ELR (cell line): ENCODE data around the gene CTDP1.
A peak's percentile ranks its signal among the peaks of the same experiment; 100 is the strongest.

Experiments
- DNase-seq: peaks from one replicate; pipeline ENCODE4 v3.0.0-alpha.2; 2015; ENCODE audit warnings: low read depth

Gene CTDP1

DNA sequence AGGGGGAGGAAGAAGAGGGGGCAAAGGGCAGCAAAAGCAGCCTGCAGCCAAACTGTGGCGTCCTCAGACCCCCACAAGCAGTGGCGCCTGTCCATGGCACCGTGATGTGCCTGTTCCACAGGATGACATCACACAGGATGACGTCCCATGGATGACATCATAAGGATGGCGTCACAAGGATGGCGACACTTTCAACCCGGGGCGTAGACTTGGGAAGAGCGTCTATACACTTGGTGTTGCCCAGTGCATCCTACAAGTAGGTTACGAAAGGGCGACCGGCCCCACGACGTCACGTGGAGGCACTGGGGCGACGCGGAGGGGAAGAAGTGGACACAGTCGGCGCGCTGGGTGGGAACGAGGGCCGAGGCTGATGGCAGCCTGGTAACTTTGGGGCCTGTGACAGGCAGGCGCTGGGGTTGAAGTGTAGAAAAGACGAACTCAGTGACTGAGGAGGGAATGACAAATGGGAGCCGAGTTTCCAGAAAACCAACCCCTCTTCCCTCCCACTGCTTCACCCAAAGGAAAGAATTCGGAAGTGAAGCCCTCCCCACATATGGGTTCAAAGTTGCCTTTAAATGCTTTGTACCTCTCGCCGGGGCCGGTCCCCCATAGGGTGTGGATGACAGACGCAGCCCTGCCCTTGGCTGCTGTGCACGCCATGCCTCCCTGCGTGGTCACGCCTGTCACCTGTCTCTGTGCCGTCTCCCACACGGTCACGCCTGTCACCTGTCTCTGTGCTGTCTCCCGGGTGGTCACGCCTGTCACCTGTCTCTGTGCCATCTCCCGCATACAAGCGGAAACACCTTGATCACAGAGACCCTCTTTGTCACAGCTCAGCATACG, 104.7 kb downstream of the CTDP1 start:
- DNase-seq, result no peak

DNA sequence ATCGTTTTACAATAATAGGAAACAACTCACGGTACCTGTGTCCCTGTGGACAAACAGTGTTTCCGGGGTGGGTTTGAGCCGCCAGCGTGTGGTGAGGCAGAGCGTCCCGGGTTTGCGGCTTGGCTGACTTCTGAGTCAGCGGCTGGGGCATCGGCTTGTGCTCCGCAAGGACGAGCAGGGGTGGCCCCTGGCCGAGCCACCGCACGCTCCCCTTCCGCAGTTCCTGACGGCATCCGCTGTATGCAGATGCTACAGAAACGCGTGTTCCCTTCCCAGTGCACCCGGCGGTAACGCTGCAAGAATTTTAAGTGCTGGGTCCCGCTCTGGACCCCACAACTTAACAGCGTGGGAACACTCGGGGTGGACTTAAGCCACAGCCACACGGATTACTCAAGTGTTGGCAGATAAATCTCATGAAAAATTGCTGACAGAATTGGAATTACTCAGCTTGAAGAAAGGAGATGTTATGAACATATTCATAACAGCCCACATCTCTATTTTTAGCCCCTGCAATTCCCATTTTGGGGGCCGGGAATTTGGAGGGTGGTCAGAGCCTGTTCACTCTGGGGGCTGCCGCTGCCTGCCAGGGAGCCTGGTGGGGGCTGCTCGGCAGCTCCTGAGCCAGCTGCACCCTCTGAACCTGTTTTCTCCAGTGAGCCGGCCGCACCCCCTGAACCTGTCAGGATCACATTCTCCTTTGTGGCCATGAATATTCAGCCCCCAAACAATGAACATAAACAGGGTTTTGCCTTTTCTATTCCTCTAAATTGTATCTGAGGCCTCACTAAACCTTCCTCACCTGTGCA, 105.6 kb downstream of the CTDP1 start:
- no peak for DNase-seq

DNA sequence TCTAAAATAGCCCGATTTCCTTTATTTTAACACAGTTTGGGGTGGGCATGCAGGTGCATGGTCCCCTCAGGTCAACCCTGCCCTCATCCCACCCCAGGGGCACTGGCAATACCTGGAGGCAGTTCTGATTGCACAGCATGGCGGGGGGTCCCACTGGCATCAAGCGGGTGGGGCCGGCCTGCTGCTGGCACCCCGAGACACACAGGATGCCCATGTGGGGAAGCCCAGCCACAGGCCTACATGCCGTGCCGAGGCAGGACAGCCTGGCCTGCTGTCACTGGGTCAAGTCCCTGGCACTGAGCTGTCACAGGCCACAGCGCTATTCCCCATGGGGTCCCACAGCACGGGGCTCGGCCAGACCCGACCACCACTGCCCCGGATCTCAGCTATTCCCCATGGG, 106.2 kb downstream of the CTDP1 start:
- DNase-seq, result no peak

DNA sequence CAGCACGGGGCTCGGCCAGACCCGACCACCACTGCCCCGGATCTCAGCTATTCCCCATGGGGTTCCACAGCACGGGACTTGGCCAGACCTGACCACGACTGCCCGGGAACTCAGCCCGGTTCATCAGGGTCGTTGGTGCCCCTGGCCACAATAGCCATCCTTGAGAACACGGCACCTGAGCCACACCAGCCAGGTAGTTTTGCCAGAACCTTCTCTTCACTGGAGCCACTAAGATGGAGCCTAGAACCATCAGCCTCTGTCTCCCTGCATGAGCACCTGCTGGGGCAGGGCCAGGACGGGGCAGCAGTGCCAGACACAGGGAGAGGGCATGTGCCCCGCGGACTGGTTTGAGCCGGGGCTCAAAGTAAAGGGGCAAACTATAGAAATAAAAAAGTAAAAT, 106.7 kb downstream of the CTDP1 start:
- no peak for DNase-seq

DNA sequence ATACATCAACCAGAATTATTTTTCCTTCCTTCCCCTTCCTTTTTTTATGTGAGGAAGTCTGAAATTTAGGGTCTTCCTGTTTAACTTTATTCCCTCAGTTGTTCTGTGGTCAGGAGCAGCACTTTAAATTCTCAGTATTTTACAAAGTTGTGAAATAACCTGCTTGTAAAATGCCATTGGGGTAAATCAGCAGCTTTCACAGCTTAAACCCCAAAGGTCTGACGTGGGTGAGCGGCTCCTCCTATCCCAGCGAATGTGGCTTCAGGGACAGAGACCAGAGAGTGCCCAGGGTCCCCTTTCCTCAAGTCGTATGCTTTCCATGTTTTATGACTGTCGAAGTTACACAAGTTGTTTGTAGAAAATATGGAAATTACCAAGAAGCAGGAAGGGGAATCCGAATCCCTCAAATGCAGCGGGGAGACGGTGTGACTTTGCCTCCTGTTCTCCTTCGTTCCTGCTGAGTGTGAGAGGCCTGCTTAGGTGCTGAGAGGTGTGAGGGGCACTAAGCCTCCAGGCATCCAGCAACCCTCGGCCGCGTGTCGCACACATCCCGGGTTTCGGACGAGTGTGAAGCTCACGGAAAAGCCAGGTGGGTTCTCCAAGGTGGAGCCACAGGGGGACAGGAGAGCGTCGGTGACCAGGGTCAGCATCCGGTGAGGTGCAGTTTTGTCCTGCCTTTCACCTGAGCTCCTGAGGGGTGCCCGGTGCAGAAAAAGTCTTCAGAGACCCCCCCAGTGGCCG, 107.4 kb downstream of the CTDP1 start:
- DNase-seq, result peak; percentile 43

DNA sequence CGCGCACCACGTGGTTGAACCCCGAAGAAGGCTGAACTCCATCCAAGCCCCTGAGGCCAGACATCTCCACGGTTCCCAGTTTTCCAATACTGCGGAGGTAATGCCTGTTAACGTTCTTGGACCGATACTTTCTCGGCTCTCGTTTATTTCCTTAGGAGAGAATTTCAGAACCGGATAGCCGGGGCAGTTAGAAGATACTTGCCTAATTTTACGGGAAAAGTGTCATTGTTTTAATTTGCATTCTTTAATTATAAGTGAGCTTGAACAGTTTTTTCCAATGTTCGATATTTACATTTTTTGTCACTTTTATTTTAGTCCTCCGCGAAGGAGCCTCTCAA, 107.9 kb downstream of the CTDP1 start:
- DNase-seq, result no peak

DNA sequence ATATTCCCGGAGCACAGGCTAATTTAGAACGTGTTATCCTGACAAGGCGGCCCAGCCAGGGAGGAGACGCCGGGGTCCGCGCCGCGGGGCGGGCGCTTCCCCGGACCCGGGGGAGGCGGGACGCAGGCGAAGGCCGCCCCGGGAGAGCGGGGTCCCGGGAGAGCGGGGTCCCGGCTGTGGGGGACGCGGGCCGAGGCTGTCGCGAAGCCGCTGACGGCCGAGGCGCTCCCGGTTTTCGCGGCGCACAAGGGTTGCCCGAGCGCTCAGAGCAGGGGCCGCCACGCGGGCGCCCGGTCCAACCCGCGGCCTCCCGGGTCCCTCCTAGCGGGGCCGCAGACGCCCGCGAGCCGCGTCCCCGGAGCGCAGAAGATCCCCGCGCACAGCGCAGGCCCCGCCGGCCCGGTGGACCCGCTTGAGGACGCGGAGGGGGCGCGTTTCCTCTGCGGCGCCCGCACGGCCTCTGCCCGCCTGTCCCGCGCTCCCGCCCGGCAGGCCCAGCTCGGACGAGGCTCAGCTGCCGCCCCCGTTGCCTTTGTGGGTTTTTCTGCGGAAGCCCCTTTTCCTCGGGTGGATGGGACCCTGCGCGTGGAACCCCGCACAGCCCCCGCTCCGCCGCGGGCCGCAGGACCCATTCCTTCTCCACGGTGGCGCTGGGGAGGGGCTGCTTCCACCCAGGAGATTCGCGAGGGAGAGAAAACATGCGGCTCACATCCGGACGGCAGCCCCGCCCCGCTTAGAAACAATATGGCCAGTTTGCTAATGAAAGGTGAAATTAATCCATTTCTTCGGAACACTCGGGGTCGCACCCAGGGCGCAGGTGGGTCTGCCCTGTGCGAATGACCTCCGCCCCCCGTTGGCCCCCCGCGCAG, 108.5 kb downstream of the CTDP1 start:
- DNase-seq, result no peak

DNA sequence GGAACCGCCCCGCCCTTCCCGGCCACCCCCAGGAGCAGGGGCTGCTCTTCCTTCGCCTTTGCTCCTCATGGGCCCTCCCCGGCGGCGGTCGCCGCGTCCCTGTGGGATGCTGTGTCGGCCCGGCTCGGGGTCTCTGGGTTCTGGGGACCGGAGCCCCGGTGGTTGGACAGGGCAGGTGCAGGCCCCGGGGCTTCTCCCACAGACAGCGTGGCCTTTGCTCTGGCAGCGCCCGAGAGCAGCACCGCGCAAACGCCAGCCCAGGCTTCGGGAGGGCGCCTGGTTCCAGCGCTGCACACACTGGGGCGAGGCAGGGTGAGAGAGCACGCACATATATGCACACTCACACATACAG, 109.1 kb downstream of the CTDP1 start:
- no peak for DNase-seq

DNA sequence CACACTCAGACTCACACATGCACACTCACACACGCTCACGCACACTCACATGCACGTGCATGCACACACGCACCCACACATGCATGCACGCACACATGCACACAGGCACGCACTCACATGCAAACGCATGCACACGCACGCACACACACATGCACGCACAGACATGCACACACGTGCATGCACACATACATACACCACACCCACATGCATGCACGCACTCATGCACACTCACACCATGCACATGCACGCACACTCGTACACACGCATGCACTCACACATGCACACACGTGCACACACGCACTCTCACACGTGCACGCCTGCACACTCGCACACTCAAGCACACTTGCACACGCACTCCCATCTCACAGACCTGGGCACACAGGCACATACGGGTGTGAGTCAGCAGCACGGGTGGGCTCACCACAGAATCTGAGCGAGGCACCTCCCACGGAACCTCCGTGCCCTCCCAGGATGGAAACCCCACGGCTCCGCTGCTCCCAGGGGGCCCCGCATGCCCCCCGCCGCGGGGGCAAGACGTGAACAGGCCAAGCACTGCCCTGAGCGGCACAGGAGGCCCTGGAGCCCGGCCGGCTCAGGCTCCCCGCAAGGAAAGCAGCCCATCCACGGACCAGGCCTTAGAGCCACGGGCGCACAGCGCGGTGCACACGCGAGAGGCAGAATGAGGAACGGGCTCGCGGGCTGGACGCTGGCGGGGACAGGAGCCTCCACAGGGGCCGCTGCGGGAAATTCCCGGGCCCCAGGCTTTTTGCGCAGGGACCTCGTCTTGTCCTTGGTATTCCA, 109.7 kb downstream of the CTDP1 start:
- DNase-seq, result no peak

DNA sequence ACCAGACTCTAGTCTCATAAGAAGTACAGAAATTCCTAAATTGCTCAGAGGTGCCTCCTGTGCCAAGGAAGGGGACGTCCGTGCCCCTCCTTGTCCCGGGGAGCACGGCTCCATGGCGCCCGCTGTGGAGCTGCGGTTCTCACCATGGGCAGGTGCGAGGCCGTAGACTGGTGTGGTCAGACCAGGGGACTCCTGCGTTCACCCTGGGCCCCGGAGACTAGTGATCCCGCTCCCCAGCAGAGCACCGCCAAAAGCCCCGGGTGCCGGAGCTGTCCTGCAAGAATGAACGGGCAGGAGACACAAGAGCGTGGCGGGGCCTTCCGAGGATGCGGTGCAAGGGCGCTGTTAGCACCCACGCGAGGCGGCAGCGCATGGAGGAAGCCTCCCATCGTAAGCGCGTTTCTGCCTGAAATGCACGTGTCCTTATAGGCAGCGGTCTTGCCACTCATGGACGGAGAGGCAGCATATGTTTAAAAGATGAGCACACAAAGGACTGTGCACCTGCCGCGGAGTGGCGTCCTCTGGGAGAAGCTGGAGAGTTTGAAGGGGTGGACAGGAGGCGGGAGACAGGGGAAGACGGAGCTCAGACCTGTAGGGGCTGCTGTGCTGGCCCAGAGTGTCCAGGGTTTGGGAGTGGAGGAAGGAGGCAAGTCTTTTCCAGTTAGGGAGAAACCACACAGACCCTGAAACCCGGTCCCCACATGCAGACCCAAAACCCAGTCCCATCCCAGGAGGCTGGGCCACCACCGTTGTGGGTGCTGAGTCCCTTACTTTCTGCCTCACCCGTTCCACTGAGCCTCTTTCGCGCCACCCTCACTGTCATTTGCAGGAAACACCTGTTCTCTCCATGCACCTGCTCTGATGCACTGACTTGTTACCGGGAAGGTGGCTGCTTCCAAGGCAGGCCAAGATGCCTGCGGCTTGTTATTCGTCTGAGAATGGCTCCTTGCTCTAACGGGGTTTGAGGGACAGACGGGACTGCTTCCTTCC, 110.6 kb downstream of the CTDP1 start:
- DNase-seq, result no peak

DNA sequence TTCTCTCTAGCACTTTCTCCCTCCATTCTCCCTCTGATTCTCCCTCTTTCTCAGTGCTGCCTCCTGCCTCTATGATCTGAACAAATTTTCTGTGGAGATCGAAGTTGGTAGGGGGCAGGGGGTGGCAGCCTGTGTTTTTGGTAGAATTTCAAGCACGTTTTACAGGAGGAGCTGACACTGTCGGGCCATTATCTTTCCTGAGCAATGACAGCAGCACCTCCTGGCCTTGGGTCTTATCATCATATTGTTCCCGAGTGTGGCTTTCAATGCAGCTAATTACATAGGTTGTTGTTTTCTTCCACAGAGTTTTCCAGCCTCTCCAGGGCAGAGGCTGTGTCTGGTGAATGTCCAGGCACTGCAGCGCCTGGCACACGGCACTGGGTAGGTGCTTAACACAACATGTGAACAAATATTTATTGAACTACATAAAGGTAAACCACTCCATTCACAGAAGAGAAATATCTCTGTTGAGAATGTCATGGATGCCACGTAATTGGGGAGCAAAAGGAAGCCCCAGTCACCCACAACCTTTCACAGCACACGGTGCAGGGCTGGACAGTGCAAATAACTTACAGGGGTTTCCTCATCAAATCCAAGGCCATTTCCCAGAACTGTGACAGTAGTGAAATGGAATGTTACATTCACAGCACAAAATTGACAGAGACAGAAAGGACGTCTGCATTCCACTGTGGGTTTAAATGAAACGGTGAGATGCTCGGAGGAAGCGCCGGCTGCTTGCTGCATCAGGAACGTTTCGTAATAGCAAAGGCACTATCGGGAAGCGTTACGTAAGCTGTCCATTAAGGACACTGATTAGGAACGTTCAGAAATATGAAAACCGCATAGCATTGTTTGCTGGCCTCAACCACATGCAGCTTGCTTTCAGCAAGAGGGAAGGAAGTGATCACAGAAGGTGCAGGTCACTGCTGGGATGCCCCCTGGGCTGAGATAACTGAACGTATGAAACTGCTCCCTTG, 111.7 kb downstream of the CTDP1 start:
- DNase-seq, result peak; percentile 91

DNA sequence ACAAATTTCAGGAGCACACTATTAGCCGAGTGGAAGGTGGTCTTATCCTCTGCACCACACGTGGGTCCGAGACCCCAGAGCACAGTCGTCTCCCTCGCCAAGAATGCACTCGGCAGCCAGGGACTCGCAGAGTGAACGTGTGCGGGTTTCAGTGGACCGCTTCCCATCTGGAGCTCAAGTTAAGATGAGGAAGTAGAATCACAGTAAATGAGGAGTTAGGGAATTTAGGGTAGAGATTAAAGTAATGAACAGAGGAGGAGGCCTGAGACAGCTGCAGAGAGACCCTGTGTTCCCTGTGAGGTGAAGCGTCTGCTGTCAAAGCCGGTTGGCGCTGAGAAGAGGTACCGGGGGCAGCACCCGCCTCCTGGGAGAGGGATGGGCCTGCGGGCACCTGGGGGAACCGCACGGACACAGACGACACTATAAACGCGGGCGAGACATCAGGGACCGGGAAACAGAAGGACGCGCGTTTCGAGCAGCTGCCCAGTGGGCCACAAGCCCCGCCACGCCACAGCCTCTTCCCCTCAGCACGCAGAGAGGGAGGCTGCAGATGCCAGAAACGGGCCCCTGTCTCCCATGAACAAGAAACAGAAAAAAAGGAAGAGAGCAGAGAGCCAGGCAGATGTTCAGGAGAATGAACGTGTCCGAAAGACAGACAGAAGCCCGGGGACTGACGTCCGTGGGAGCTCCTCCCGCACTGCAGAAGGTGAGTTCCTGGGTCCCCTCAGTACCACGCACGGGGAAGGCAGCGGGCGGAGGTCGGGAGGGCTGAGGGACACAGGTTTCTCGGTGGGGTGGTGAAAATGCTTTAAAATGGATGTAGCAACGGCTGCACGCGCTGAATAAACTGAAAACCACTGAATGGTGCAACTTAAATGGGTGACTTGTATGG, 112.7 kb downstream of the CTDP1 start:
- no peak for DNase-seq

DNA sequence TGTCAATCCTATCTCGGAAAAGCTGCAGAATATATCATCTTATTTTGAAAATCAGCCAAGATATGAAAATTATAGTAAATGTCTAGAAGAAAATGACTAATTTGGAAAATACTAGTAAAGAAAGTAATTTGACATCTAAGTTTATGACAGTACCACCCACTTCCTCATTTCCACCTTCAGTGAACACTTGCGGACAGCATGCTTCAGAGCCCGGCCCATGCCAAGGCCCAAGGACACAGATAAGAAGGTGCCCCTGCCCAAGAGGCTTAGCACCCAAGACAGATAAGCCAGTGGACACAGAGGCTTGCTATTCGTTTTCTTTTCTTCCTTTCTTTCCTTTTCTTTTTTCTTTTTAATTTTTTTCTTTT, 113.4 kb downstream of the CTDP1 start:
- DNase-seq, result no peak

DNA sequence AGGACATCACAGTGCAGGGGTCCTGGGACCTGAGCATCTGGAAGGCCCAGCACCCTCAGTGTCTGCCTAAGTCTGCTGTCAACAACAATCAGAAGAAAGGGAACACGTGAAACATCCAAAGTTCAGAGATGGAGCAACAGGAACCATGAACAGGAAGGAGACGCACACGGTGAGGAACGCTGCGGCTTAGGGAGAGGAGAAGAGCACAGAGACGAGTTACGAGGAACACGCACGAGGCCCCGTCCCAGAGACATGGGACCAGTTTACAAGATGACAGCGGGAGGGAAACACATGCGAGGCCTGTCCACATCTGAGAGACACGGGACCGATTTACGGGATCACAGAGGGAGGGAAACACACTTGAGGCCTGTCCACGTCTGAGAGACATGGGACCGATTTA, 115.2 kb downstream of the CTDP1 start:
- no peak for DNase-seq

DNA sequence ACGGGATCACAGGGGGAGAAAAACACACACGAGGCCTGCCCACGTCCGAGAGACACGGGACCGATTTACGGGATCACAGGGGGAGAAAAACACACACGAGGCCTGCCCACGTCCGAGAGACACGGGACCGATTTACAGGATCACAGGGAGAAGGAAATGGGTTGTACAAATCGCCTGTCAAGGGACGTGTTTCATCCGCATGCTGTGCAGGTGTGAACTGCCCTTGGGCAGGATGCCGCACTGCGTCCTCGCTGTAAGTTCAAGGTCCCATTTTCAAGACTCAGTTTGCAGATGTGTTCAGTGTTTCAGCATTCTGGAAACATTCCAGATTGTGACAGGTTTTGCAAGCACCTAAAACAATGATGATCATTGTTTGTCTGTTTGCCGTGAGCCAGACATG, 115.8 kb downstream of the CTDP1 start:
- no peak for DNase-seq

DNA sequence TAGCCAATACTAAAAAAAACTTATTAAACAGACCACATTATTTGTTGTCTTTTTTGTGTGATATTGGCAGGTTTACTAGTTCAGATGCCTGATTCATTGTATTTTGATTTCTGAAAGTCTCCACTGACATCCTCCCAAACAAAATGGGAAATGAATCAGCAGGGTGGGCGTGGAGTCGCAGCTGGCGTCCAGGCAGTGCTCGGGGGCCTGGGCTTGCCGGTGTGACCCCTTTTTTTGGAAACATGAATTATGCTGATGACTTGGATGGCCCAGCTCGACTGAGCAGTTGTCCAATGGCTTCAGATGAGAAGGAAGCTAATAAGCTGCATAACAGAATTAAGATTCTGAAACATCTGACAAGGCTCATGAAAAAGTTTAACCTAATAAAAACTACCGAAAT, 116.4 kb downstream of the CTDP1 start:
- no peak for DNase-seq

DNA sequence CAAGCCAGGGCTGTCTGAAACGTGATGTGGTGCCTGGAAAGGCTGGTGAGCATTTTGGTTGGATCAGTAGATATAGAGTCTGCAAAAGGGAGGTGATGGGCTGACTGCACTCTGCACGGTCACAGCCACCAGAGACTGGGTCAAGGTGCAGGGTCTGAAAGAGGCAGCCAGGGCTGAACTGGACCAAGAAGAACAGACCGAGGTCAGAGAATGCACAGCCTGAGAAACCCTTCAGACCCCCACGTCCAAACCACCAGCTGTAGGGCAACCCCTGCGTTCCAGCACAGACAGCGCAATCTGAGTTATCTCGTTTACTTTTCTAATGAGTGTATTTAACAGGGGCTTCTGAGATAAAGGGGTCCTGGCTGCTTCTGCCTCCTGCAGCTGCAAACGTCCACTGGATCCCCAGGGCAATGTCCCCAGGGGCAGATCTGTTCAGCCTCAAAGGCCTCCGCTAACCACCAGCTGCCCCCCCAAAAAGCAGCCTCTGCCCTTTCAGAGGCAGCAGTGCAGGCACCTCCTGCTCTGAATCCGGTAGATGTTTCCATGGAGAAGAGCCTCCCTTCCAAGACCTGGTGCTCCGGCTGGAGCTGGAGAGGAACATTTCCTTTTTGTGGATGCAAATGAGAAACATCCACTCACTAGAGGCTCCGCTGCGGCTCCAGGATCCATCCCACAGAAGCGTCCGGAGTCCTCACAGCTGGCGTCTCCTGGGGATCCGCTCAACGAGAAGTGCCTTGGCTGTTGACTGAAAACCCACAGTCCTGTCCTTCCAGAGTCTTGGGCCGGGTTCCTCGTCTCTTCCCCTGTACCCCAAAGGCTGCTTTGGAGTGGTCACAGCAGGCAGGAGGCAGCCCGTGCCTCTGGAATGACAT, 117.2 kb downstream of the CTDP1 start:
- no peak for DNase-seq
